Measurements from ENCODE around the gene E4F1. TPM values are rescaled to one million over a fixed set of nuclear protein-coding genes. Genes with fewer than 3 reads are reported as not detected.

Gene E4F1
- total and polyA plus RNA-seq, 2 donors (not counting 3 experiments of a cell fraction or from before 2014, with no cell fraction given): 28.6 to 32.7 TPM

DNA sequence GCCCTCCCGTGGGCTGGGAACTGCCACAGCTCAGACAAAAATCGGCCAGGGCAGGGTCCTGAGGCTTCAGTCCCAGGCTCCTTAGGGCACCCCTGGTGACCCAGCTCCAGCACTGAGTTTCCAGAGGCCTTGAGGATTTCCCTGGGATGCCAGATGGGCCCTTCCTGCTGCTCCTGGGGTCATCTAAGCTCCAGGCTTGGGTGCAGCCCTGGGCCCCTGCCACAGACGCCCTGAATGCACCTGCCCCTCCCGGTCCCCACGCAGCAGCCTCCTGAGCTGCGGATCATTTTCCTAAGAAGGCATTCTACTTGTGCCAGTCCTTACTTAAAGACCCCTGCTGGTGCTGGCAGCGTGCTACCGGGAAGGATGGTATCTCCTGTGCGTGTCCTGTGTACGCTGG lies 50.5 kb downstream of the E4F1 start:
- intact Hi-C loops (cut with micrococcal nuclease): no loop called here
- CTCF ChIA-PET: interaction anchor here (0.9 kb wide), 1 partner anchor 29 kb away, joined by 4 read pairs; no protein-coding TSS in a partner anchor
- H3K27ac ChIP-seq (ENCODE audit: insufficient read depth, low read depth, low read length): no peak overlapping the region

More for the DNA sequence above, 50.5 kb downstream of the E4F1 start:
- H3K27me3 ChIP-seq (ENCODE audit: control insufficient read depth in 2 of 2, insufficient read depth in 2 of 2, low read length in 2 of 2): no peaks in the 10 kb centered on the region
- DNase-seq (ENCODE audit: low read depth, low spot score): no peak
- no peaks in the 10 kb centered on the region for H4K20me1 ChIP-seq (replicated peaks; ENCODE audit: control insufficient read depth, extremely low read depth, insufficient read depth, low read length)
- TF ChIP-seq JUN (IDR thresholded peaks at IDR 0.05; ENCODE audit: borderline replicate concordance, insufficient read depth, insufficient read length, low read depth) (no peak), POLR2A (IDR thresholded peaks at IDR 0.05; ENCODE audit: low read depth, low read length) (no peak), GATA2 (IDR thresholded peaks at IDR 0.05; ENCODE audit: insufficient read depth, insufficient read length, low read depth, low read length) (no peak), EZH2 (IDR thresholded peaks at IDR 0.05; ENCODE audit: borderline replicate concordance, low read depth, low read length, severe bottlenecking) (no peak), FOS (IDR thresholded peaks at IDR 0.05; ENCODE audit: borderline replicate concordance, insufficient read depth, low read length) (no peak), MYC (IDR thresholded peaks at IDR 0.05; ENCODE audit: low read depth, low read length) (no peak), POLR2AphosphoS5 (IDR thresholded peaks at IDR 0.05; ENCODE audit: insufficient read depth, low read depth, low read length) (no peak)
- TF ChIP-seq, protein P1, sequence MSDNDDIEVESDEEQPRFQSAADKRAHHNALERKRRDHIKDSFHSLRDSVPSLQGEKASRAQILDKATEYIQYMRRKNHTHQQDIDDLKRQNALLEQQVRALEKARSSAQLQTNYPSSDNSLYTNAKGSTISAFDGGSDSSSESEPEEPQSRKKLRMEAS (IDR thresholded peaks at IDR 0.05; ENCODE audit: insufficient read depth, insufficient read length): no peak
- TF ChIP-seq, protein P2, sequence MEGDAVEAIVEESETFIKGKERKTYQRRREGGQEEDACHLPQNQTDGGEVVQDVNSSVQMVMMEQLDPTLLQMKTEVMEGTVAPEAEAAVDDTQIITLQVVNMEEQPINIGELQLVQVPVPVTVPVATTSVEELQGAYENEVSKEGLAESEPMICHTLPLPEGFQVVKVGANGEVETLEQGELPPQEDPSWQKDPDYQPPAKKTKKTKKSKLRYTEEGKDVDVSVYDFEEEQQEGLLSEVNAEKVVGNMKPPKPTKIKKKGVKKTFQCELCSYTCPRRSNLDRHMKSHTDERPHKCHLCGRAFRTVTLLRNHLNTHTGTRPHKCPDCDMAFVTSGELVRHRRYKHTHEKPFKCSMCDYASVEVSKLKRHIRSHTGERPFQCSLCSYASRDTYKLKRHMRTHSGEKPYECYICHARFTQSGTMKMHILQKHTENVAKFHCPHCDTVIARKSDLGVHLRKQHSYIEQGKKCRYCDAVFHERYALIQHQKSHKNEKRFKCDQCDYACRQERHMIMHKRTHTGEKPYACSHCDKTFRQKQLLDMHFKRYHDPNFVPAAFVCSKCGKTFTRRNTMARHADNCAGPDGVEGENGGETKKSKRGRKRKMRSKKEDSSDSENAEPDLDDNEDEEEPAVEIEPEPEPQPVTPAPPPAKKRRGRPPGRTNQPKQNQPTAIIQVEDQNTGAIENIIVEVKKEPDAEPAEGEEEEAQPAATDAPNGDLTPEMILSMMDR (IDR thresholded peaks at IDR 0.05; ENCODE audit: extremely low read depth in 1 of 2, insufficient read depth in 1 of 2, low read depth in 1 of 2, low read length in 2 of 2): no peak
- dilution Hi-C loops (cut with MboI; ENCODE audit: extremely low pct_ligation_motif_present, low sequenced_read_pairs): no loop called here
- no peaks in the 10 kb centered on the region for H3K9me1 ChIP-seq (replicated peaks; ENCODE audit: control insufficient read depth, extremely low read depth, insufficient read depth, low read length)
- H3K36me3 ChIP-seq (ENCODE audit: control insufficient read depth in 2 of 2, extremely low read depth in 1 of 2, insufficient read depth in 2 of 2, low read length in 2 of 2): peaks cover 0 to 2% of the 10 kb centered on the region in 2 experiments
- no peaks in the 10 kb centered on the region for H3K79me2 ChIP-seq (ENCODE audit: control insufficient read depth, insufficient read depth, low read length)
- no peaks in the 10 kb centered on the region for H3K4me1 ChIP-seq (ENCODE audit: control insufficient read depth, extremely low read depth, insufficient read depth, low read length)
- H3K9ac ChIP-seq (replicated peaks; ENCODE audit: extremely low read depth, insufficient read depth, low read length): no peak overlapping the region
- no peak overlapping the region for H3K4me2 ChIP-seq (ENCODE audit: insufficient read depth, low read length)
- no peak overlapping the region for H3K4me3 ChIP-seq (replicated peaks in 1 of 3; ENCODE audit: insufficient read depth in 1 of 3, low read depth in 1 of 3, low read length in 3 of 3)
- POLR2A ChIA-PET: no interaction called here
- no peak overlapping the region for H2AFZ ChIP-seq (ENCODE audit: low read depth, low read length)
- BruUV-seq (replicated peaks): no TSS peak
- FAIRE-seq: no peak
- H3K9me3 ChIP-seq (replicated peaks; ENCODE audit: control insufficient read depth, insufficient read depth, low read length): no peaks in the 10 kb centered on the region

All from endothelial cell of umbilical vein (primary cell).